SK-N-SH (cell line): Measurements from ENCODE around the gene OTOP3. TPM values are rescaled to one million over a fixed set of nuclear protein-coding genes. Genes with fewer than 3 reads are reported as not detected.
A peak's percentile ranks its signal among the peaks of the same experiment; 100 is the strongest.

Experiments
- CTCF ChIA-PET: fragments of 300-600, 350-600 bp; formaldehyde crosslinking; extraction: SDS; loops from one replicate; lab custom pipeline; 2021; lab: Yijun Ruan, JAX
- POLR2A ChIA-PET: fragments of 350-600 bp; sonication (Branson Sonifier 250); formaldehyde crosslinking; extraction: SDS; loops from one replicate; lab custom pipeline; 2020; ENCODE audit warnings: antibody characterized with exemption, inconsistent platforms; lab: Yijun Ruan, JAX
- DNase-seq: peaks from one replicate; pipeline ENCODE4 v3.0.0; 2012
- H2AFZ ChIP-seq: fragments of 200-600 bp; sonication (generic); 2 replicates; pipeline ENCODE4 v1.8.1; 2016; ENCODE audit warnings: antibody characterized with exemption, mild to moderate bottlenecking, low read depth
- H3F3A ChIP-seq: fragments of 200-600 bp; sonication (generic); replicated peaks from 2 replicates; pipeline ENCODE3; 2016; ENCODE audit warnings: antibody characterized with exemption, mild to moderate bottlenecking; ENCODE audit not compliant: insufficient read depth
- H3K27ac ChIP-seq, 2 experiments: fragments of 200-500 bp in 1 of 2; fragments of 200-600 bp in 1 of 2; sonication (Bioruptor generic) in 1 of 2; sonication (generic), shearing (Covaris generic) in 1 of 2; 2 replicates each; pipeline versions ENCODE4 v1.5.1 to v1.6.1; 2014 to 2016; ENCODE audit warnings: low read depth in 2 of 2, inconsistent platforms in 1 of 2, low read length in 1 of 2, mild to moderate bottlenecking in 1 of 2, mixed read lengths in 1 of 2
- H3K27me3 ChIP-seq: fragments of 200-600 bp; sonication (generic), shearing (Covaris generic); 2 replicates; pipeline ENCODE4 v1.6.1; 2016; ENCODE audit warnings: mixed run types; ENCODE audit not compliant: insufficient read depth
- H3K36me3 ChIP-seq, 2 experiments: fragments of 200-500 bp in 1 of 2; fragments of 200-600 bp in 1 of 2; sonication (Bioruptor generic) in 1 of 2; sonication (generic) in 1 of 2; replicated peaks in 1 of 2; 2 replicates each; pipeline versions ENCODE3 to v1.5.1; 2014 to 2016; ENCODE audit warnings: low read length in 1 of 2, mild to moderate bottlenecking in 1 of 2; ENCODE audit not compliant: insufficient read depth in 2 of 2, control insufficient read depth in 1 of 2
- H3K4me1 ChIP-seq, 2 experiments: fragments of 200-500 bp in 1 of 2; fragments of 200-600 bp in 1 of 2; sonication (Bioruptor generic) in 1 of 2; sonication (generic), shearing (Covaris generic) in 1 of 2; 2 replicates each; pipeline versions ENCODE4 v1.5.1 to v1.6.1; 2014 to 2016; ENCODE audit warnings: low read depth in 1 of 2, low read length in 1 of 2, mixed run types in 1 of 2; ENCODE audit not compliant: insufficient read depth in 2 of 2, control insufficient read depth in 1 of 2
- H3K4me2 ChIP-seq: fragments of 200-600 bp; sonication (generic), shearing (Covaris generic); 2 replicates; pipeline ENCODE4 v1.6.1; 2017; ENCODE audit warnings: mixed run types
- H3K4me3 ChIP-seq, 2 experiments: fragments of 200-500 bp in 1 of 2; fragments of 200-600 bp in 1 of 2; sonication (Bioruptor generic) in 1 of 2; sonication (generic), shearing (Covaris generic) in 1 of 2; 2 replicates each; pipeline versions ENCODE4 v1.5.1 to v1.8.1; 2014 to 2016; ENCODE audit warnings: low read depth in 2 of 2, inconsistent platforms in 1 of 2, low read length in 1 of 2, mild to moderate bottlenecking in 1 of 2, mixed read lengths in 1 of 2, moderate library complexity in 1 of 2
- H3K79me2 ChIP-seq: fragments of 200-600 bp; sonication (generic); 2 replicates; pipeline ENCODE4 v1.8.1; 2017; ENCODE audit warnings: mild to moderate bottlenecking; ENCODE audit not compliant: insufficient read depth
- H3K9ac ChIP-seq: fragments of 200-600 bp; sonication (generic); 2 replicates; pipeline ENCODE4 v1.6.1; 2017; ENCODE audit warnings: mixed run types
- H3K9me2 ChIP-seq: fragments of 200-600 bp; sonication (generic); 2 replicates; pipeline ENCODE4 v1.6.1; 2017; ENCODE audit warnings: mixed run types
- H3K9me3 ChIP-seq: fragments of 200-600 bp; sonication (generic); 2 replicates; pipeline ENCODE4 v1.6.1; 2017; ENCODE audit warnings: mixed run types, mild to moderate bottlenecking, moderate library complexity
- H4K20me1 ChIP-seq: fragments of 200-600 bp; sonication (generic); 2 replicates; pipeline ENCODE4 v1.6.1; 2017; ENCODE audit warnings: mild to moderate bottlenecking, mixed run types; ENCODE audit not compliant: insufficient read depth
- CTCF ChIP-seq: fragments of 200-600 bp; sonication (generic); IDR thresholded peaks from 2 replicates; pipeline ENCODE4 v1.6.1; 2017; ENCODE audit warnings: antibody characterized with exemption, mild to moderate bottlenecking, moderate library complexity
- ELF1 ChIP-seq: IDR thresholded peaks from 2 replicates; pipeline ENCODE4 v1.4.0; 2012
- EZH2phosphoT487 ChIP-seq: fragments of 200-600 bp; sonication (generic); IDR thresholded peaks from 2 replicates; pipeline ENCODE4 v1.6.1; 2017; ENCODE audit warnings: low read depth, mixed run types, mild to moderate bottlenecking, antibody characterized with exemption, moderate library complexity, borderline replicate concordance
- IRF3 ChIP-seq: fragments of 150-350 bp; IDR thresholded peaks from 2 replicates; pipeline ENCODE4 v1.6.1; 2016; ENCODE audit warnings: mild to moderate bottlenecking, low read depth, low read length
- JUND ChIP-seq: IDR thresholded peaks from 2 replicates; pipeline ENCODE4 v1.4.0; 2012
- MXI1 ChIP-seq: IDR thresholded peaks from 2 replicates; pipeline ENCODE4 v1.6.1; 2012; ENCODE audit warnings: mild to moderate bottlenecking, low read depth, low read length, improper control_type of control experiment
- NRF1 ChIP-seq: IDR thresholded peaks from 2 replicates; pipeline ENCODE4 v1.6.1; 2012; ENCODE audit warnings: low read depth, mild to moderate bottlenecking, low read length
- POLR2AphosphoS5 ChIP-seq: IDR thresholded peaks from 2 replicates; pipeline ENCODE4 v1.6.1; 2012; ENCODE audit warnings: low read depth, low read length
- SIN3A ChIP-seq: IDR thresholded peaks from 2 replicates; pipeline ENCODE4 v1.6.1; 2012; ENCODE audit warnings: low read depth, mild to moderate bottlenecking, low read length, moderate library complexity, borderline replicate concordance
- TEAD4 ChIP-seq: IDR thresholded peaks from 2 replicates; pipeline ENCODE4 v1.4.0; 2012; ENCODE audit warnings: mild to moderate bottlenecking, borderline replicate concordance; ENCODE audit not compliant: insufficient read depth
- ZBTB33 ChIP-seq: IDR thresholded peaks from 2 replicates; pipeline ENCODE4 v1.4.0; 2012; ENCODE audit warnings: low read depth, borderline replicate concordance
- WGBS: methylation state at CpG from one replicate; pipeline ENCODE4 v1.1.6; 2017; ENCODE audit warnings: low lambda C conversion rate; 5-methylcytosine and 5-hydroxymethylcytosine counted together
- polyA plus RNA-seq, 3 experiments: library from polyadenylated mRNA; depleted of rRNA; stranded (reverse); fragments of >200 nt; gene quantifications; 2 replicates each; pipeline ENCODE4 v1.2.3, GENCODE V29; 2012

OTOP3 gene
- polyA plus RNA-seq, 1 of the 3 experiments (the other 2 are of a cell fraction): not detected

GRCh38 chr17:74972107-74972972, 36.6 kb downstream of the OTOP3 start, which contains the start of gene HID1:
Gene HID1 (minus strand): TSS chr17:74972759. CDS start chr17:74972656, 103 bp downstream.
- H3K9me2 ChIP-seq: no peaks in the 10 kb centered on the region
- no peaks in the 10 kb centered on the region for H4K20me1 ChIP-seq
- H3F3A ChIP-seq: peaks cover 5% of the 10 kb centered on the region
- ChIA-PET POLR2A (interaction anchor here (0.5 to 6.7 kb wide), 15 partner anchors 8 to 422 kb away, joined by 3 to 97 read pairs (median 5); partner anchors contain the start of genes ATP5PD, CDR2L, KCTD2 and MRPL58), CTCF (interaction anchor here (0.8 to 12.5 kb wide), 16 partner anchors 10 to 903 kb away, joined by 3 to 219 read pairs (median 4); partner anchors contain the start of genes CDR2L, MRPL58, OTOP2 and USH1G)
- 10% methylated on average over 39 of the region's 95 CpGs for WGBS
- H3K27me3 ChIP-seq: peaks cover 26% of the 10 kb centered on the region
- peak within 1 kb of the TSS; percentile 54 to 70 for H3K4me3 ChIP-seq
- H3K36me3 ChIP-seq: no peaks in the 10 kb centered on the region
- H3K9ac ChIP-seq: peak within 1 kb of the TSS; percentile 39; the same call in 1 of the 2 replicates
- TF ChIP-seq SIN3A: no peak
- no peak for TF ChIP-seq EZH2phosphoT487
- no peak for TF ChIP-seq ZBTB33
- no peak for TF ChIP-seq POLR2AphosphoS5
- no peak for TF ChIP-seq IRF3
- no peak for TF ChIP-seq NRF1
- no peak for TF ChIP-seq TEAD4
- no peak for TF ChIP-seq ELF1
- no peaks in the 10 kb centered on the region for H3K79me2 ChIP-seq
- DNase-seq: peak; percentile 96
- peak within 1 kb of the TSS in 1 of 2 experiments; percentile 85; a peak in 2 of 4 replicates for H3K27ac ChIP-seq
- H3K4me1 ChIP-seq: peaks cover 0 to 22% of the 10 kb centered on the region in 2 experiments; a peak in 1 of 4 replicates
- no peaks in the 10 kb centered on the region for H3K9me3 ChIP-seq
- peak within 1 kb of the TSS; percentile 96 for H3K4me2 ChIP-seq
- peak within 1 kb of the TSS; percentile 78 for H2AFZ ChIP-seq

GRCh38 chr17:74972973-74973328, 37.3 kb downstream of the OTOP3 start:
- Histone ChIP-seq H3K27ac (no peak overlapping the region), H3F3A (peaks cover 5% of the 10 kb centered on the region), H2AFZ (peak overlapping the region; percentile 44; the same call in 1 of the 2 replicates), H3K36me3 (no peaks in the 10 kb centered on the region), H3K4me2 (peak overlapping the region; percentile 96), H3K79me2 (no peaks in the 10 kb centered on the region), H3K27me3 (peaks cover 26% of the 10 kb centered on the region), H3K9me2 (no peaks in the 10 kb centered on the region), H3K4me3 (peak overlapping the region; percentile 54 to 70), H3K4me1 (peaks cover 0 to 22% of the 10 kb centered on the region in 2 experiments; a peak in 1 of 4 replicates), H3K9ac (no peak overlapping the region), H3K9me3 (no peaks in the 10 kb centered on the region), H4K20me1 (no peaks in the 10 kb centered on the region)
- ChIA-PET CTCF (interaction anchor here (1.0 to 12.5 kb wide), 10 partner anchors 10 to 229 kb away, joined by 3 to 219 read pairs (median 4); partner anchors contain the start of genes CDR2L and MRPL58), POLR2A (interaction anchor here (0.9 to 6.7 kb wide), 8 partner anchors 10 to 158 kb away, joined by 4 to 97 read pairs (median 14); partner anchors contain the start of genes ATP5PD, CDR2L, KCTD2 and MRPL58)
- no peak for DNase-seq
- TF ChIP-seq SIN3A (0 out of 2 replicates have a peak, but pooled peaks have one; percentile 35), MXI1 (peak; percentile 96), JUND (no peak), CTCF (no peak)
- 16% methylated on average over 17 of the region's 17 CpGs for WGBS
